Measurements from ENCODE around the gene UGT2B17. TPM values are rescaled to one million over a fixed set of nuclear protein-coding genes. Genes with fewer than 3 reads are reported as not detected.

UGT2B17 gene
- total RNA-seq (2012; rRNA removed), result not detected in 2 replicates
- not detected in 2 replicates for polyA plus RNA-seq (2012; rRNA removed)
- polyA plus RNA-seq (2012; cell fraction: cytosol; rRNA removed), result not detected in 2 replicates
- not detected in 2 replicates for polyA plus RNA-seq (2012; cell fraction: nucleus; rRNA removed; ENCODE audit: low replicate concordance)
- Bru-seq, nascent RNA, result not detected
- not detected for BruChase-seq, experiment 1, labeled RNA remaining after a 6-hour chase
- not detected for BruChase-seq, experiment 2, labeled RNA remaining after a 2-hour chase
- long read RNA-seq, result 0 reads

DNA sequence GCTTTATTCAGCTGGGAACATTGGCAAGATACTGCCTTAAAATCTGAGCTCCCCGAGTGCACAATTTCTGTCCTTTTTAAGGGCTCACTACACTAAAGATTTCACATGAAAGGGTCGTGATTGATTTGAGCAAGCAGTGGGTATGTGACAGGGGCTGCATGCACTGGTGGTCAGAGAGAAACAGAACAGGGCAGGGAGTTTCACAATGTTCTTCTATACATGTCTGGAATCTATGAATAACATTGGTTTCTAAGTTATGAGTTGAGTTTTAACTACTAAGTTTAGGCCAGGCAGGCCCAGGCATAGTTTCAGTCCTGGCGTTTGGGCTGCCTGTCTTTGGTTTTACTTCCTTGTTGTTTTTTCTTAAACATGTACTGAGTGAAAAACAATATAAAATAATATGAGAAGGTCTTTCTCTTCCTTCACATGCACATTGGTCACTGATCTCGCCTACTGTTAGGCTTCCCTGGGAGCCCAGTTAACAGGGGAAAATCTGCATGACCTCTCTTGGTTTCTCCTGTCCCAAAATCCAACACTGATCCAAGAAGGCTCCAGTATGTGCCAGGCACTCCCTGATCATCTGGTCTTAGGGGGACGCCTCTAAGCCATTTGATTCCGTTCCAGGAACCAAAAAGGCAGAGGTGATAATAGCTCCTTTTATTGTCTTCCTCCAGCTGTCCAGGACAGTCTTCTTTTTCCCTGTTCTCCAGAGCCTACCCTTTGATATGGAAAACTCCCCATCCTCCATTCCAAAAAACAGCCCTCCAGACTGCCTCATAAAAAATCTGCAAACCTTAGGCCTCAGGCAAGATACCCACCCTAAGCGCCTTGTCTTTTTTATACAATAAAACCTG, at the start of gene UGT2B17:
UGT2B17 (minus strand) TSS at position 51 of the 854 bp plus-strand sequence. CDS start 7,838 bp downstream, outside the sequence.
- H2BK20ac ChIP-seq (ENCODE audit: low read depth, low read length), result no peak within 1 kb of the TSS
- DNase-seq (no peak), ATAC-seq (ENCODE audit: low read depth) (no peak)
- H2BK120ac ChIP-seq (ENCODE audit: low read depth, low read length), result no peak within 1 kb of the TSS
- H3K79me1 ChIP-seq (ENCODE audit: low read depth in 1 of 2, low read length in 2 of 2), result no peaks in the 10 kb centered on the region
- ChIA-PET CTCF (no interaction called here), POLR2A (ENCODE audit: unreplicated experiment) (no interaction called here)
- H2BK15ac ChIP-seq (ENCODE audit: low read depth, low read length), result no peak within 1 kb of the TSS
- no peak within 1 kb of the TSS for H3K56ac ChIP-seq (ENCODE audit: extremely low read depth, insufficient read depth, low read length)
- no peaks in the 10 kb centered on the region for H3K9me1 ChIP-seq (ENCODE audit: insufficient read depth, low read length)
- H3K4me3 ChIP-seq (ENCODE audit: insufficient read depth, low read depth, low read length), result no peak within 1 kb of the TSS
- H3K4ac ChIP-seq (ENCODE audit: low read depth, low read length), result no peak within 1 kb of the TSS
- no peaks in the 10 kb centered on the region for H3K4me1 ChIP-seq (ENCODE audit: control insufficient read depth, insufficient read depth, low read length)
- no peaks in the 10 kb centered on the region for H3K9me3 ChIP-seq (ENCODE audit: control insufficient read depth, insufficient read depth, low read length)
- no peak within 1 kb of the TSS for H2AK9ac ChIP-seq (replicated peaks; ENCODE audit: low read depth, low read length, poor library complexity)
- H3K27me3 ChIP-seq (ENCODE audit: control insufficient read depth, insufficient read depth, low read length), result no peaks in the 10 kb centered on the region
- no peak within 1 kb of the TSS for H4K91ac ChIP-seq (ENCODE audit: insufficient read depth, low read depth, low read length)
- H4K20me1 ChIP-seq (ENCODE audit: insufficient read depth, low read length), result no peaks in the 10 kb centered on the region
- WGBS, 2 experiments (ENCODE audit: extremely low coverage in 2 of 2, insufficient read length in 1 of 2), result no CpG with 5 or more reads among the region's 7 CpGs
- in situ Hi-C loops (cut with MboI; ENCODE audit: low sequenced_read_pairs), result no loop called here
- no peak within 1 kb of the TSS for H3K14ac ChIP-seq (replicated peaks; ENCODE audit: low read depth, low read length)
- H3K23ac ChIP-seq (ENCODE audit: low read depth, low read length), result no peak within 1 kb of the TSS
- H2BK5ac ChIP-seq (ENCODE audit: low read depth, low read length, poor library complexity, severe bottlenecking), result no peak within 1 kb of the TSS
- H2AFZ ChIP-seq (replicated peaks; ENCODE audit: low read length, poor library complexity), result no peak within 1 kb of the TSS
- H2AK5ac ChIP-seq (ENCODE audit: low read depth, low read length), result no peak within 1 kb of the TSS
- no peak within 1 kb of the TSS for H3K18ac ChIP-seq (ENCODE audit: low read depth, low read length)
- intact Hi-C loops (cut with micrococcal nuclease), result no loop called here
- no peak within 1 kb of the TSS for H4K5ac ChIP-seq (ENCODE audit: low read depth, low read length)
- no peak within 1 kb of the TSS for H3K9ac ChIP-seq (ENCODE audit: low read depth, low read length)
- BruUV-seq (replicated peaks), result no TSS peak
- no peaks in the 10 kb centered on the region for H3K36me3 ChIP-seq (ENCODE audit: control insufficient read depth, insufficient read depth, low read length)
- dilution Hi-C loops (cut with HindIII; ENCODE audit: low sequenced_read_pairs, unreplicated experiment), result no loop called here
- no peak within 1 kb of the TSS for H3K4me2 ChIP-seq (ENCODE audit: low read depth, low read length)
- H3K27ac ChIP-seq (ENCODE audit: insufficient read depth, low read length), result no peak within 1 kb of the TSS
- no peak within 1 kb of the TSS for H4K8ac ChIP-seq (ENCODE audit: low read depth in 2 of 2, low read length in 2 of 2)
- TF ChIP-seq MAFK (IDR thresholded peaks at IDR 0.05; ENCODE audit: low read depth, low read length), result no peak
- no peak for TF ChIP-seq RAD21 (IDR thresholded peaks at IDR 0.05; ENCODE audit: low read length)
- TF ChIP-seq BHLHE40 (IDR thresholded peaks at IDR 0.05; ENCODE audit: low read depth, low read length), result no peak
- no peak for TF ChIP-seq CTCF (conservative IDR thresholded peaks at IDR 0.05; ENCODE audit: low read depth, low read length)
- TF ChIP-seq RCOR1 (IDR thresholded peaks at IDR 0.05; ENCODE audit: insufficient replicate concordance, low read length), result no peak
- no peak for TF ChIP-seq NFE2L2 (IDR thresholded peaks at IDR 0.05; ENCODE audit: low read depth, low read length)
- TF ChIP-seq, protein P1, sequence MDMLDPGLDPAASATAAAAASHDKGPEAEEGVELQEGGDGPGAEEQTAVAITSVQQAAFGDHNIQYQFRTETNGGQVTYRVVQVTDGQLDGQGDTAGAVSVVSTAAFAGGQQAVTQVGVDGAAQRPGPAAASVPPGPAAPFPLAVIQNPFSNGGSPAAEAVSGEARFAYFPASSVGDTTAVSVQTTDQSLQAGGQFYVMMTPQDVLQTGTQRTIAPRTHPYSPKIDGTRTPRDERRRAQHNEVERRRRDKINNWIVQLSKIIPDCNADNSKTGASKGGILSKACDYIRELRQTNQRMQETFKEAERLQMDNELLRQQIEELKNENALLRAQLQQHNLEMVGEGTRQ (IDR thresholded peaks at IDR 0.05; ENCODE audit: low read depth, low read length), result no peak
- TF ChIP-seq RFX5 (IDR thresholded peaks at IDR 0.05; ENCODE audit: low read depth, low read length), result no peak
- no peak for TF ChIP-seq MAZ (IDR thresholded peaks at IDR 0.05; ENCODE audit: borderline replicate concordance, low read depth, low read length)
- TF ChIP-seq SMC3 (IDR thresholded peaks at IDR 0.05; ENCODE audit: low read depth, low read length), result no peak
- no peak for TF ChIP-seq ELK1 (IDR thresholded peaks at IDR 0.05; ENCODE audit: borderline replicate concordance, low read depth, low read length)
- TF ChIP-seq FOS (IDR thresholded peaks at IDR 0.05; ENCODE audit: low read depth, low read length), result no peak
- TF ChIP-seq CHD1 (IDR thresholded peaks at IDR 0.05; ENCODE audit: low read depth, low read length), result no peak
- no peak for TF ChIP-seq CEBPB (IDR thresholded peaks at IDR 0.05; ENCODE audit: low read depth, low read length)
